Stimulated activated naive CD8-positive, alpha-beta T cell treated with anti-CD3 and anti-CD28 coated beads, Interleukin-15, Interleukin-2, amounts not matched to agents 100 ng/mL and 50 ng/mL, for 24 hours (primary cell): ENCODE data around the gene SMC4.

Experiments
- H3K27ac Mint-ChIP-seq: one replicate; pipeline ENCODE4 v1.8.0; 2021; ENCODE audit warnings: mild to moderate bottlenecking, mixed read lengths
- H3K27me3 Mint-ChIP-seq: one replicate; pipeline ENCODE4 v1.8.0; 2021; ENCODE audit warnings: mixed read lengths
- H3K36me3 Mint-ChIP-seq: one replicate; pipeline ENCODE4 v1.8.0; 2021; ENCODE audit warnings: low read depth, mixed read lengths
- H3K4me1 Mint-ChIP-seq: one replicate; pipeline ENCODE4 v1.8.0; 2021; ENCODE audit warnings: low read depth, mixed read lengths
- H3K4me3 Mint-ChIP-seq: one replicate; pipeline ENCODE4 v1.8.0; 2021; ENCODE audit warnings: mild to moderate bottlenecking, mixed read lengths
- H3K9me3 Mint-ChIP-seq: one replicate; pipeline ENCODE4 v1.8.0; 2021; ENCODE audit warnings: mixed read lengths

The SMC4 gene

GRCh38 chr3:160473221-160473620, 73.8 kb downstream of the SMC4 start:
- H3K4me1 Mint-ChIP-seq = no peaks in the 10 kb centered on the region
- H3K27ac Mint-ChIP-seq = no peak overlapping the region
- H3K27me3 Mint-ChIP-seq = peaks cover 11% of the 10 kb centered on the region
- peaks cover 14% of the 10 kb centered on the region for H3K9me3 Mint-ChIP-seq
- no peaks in the 10 kb centered on the region for H3K36me3 Mint-ChIP-seq
- H3K4me3 Mint-ChIP-seq = no peak overlapping the region

- no peak overlapping the region for H3K27ac Mint-ChIP-seq
- no peak overlapping the region for H3K4me3 Mint-ChIP-seq
- peaks cover 8% of the 10 kb centered on the region for H3K27me3 Mint-ChIP-seq
- H3K9me3 Mint-ChIP-seq = peaks cover 11% of the 10 kb centered on the region
- H3K4me1 Mint-ChIP-seq = no peaks in the 10 kb centered on the region
- no peaks in the 10 kb centered on the region for H3K36me3 Mint-ChIP-seq
These were observed 74.5 kb downstream of the SMC4 start for GRCh38 chr3:160473978-160474377.

DNA sequence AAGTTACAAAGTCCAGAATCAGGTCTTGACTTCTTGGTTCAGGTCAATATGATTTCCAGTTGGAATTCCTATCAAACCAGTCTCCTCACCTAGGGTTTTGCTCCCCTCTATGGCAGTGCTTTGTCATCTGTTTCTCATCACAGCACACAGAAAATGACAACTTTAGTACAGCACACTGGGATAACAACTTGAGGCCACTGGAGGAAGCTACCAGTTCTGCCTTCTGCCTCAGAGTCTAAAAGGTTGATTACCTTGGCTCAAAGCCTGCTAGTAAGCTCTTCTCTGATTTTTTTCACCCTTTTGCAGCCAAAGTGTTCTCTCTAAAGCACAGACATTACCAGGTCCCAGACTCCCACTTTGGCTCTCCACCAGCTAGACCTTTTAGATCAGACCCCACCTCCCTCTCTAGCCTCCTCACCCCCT, 75.0 kb downstream of the SMC4 start:
- Mint-ChIP-seq H3K4me1 (no peaks in the 10 kb centered on the region), H3K27ac (no peak overlapping the region), H3K4me3 (no peak overlapping the region), H3K27me3 (peaks cover 5% of the 10 kb centered on the region), H3K36me3 (no peaks in the 10 kb centered on the region), H3K9me3 (peaks cover 6% of the 10 kb centered on the region)

DNA sequence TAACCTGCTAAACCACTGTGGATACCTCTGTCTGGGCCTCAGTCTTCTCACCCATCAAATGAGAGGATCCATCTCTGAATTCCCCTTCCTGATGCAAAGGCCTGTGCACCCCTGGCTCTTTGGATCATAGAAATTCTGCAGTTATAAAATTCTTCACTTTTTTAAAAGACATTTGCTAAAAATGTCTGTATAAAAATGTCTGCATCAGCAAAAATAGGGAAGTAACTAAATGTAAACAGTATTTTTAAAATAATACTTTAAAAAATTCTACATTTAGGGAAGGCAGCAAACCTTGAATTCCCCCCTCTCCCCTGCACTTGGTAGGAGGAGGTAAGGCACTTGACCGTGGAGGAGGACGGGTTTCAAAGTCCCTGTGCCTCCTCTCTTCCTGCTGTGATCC, 75.7 kb downstream of the SMC4 start:
- no peaks in the 10 kb centered on the region for H3K4me1 Mint-ChIP-seq
- no peaks in the 10 kb centered on the region for H3K9me3 Mint-ChIP-seq
- H3K27ac Mint-ChIP-seq = no peak overlapping the region
- H3K27me3 Mint-ChIP-seq = peaks cover 5% of the 10 kb centered on the region
- no peak overlapping the region for H3K4me3 Mint-ChIP-seq
- H3K36me3 Mint-ChIP-seq = no peaks in the 10 kb centered on the region

DNA sequence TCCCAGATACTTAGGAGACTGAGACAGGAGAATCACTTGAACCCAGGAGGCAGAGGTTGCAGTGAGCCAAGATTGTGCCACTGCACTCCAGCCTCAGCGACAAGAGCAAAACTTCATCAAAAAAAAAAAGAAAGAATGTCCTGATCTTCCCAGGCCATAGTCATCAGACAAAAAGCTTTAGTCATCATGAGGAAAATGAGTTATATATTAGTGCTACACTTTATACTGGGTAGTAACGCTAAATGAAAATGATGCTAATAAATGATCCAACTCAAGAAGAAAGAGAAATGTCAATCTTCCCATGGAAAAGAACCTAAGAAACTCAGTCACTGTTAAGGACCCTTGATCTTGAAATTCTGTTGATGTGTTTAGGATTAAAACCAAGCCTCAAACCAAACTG, 76.4 kb downstream of the SMC4 start:
- Mint-ChIP-seq H3K27ac (no peak overlapping the region), H3K27me3 (peaks cover 5% of the 10 kb centered on the region), H3K36me3 (no peaks in the 10 kb centered on the region), H3K4me3 (no peak overlapping the region), H3K4me1 (no peaks in the 10 kb centered on the region), H3K9me3 (no peaks in the 10 kb centered on the region)

- Mint-ChIP-seq H3K9me3 (no peaks in the 10 kb centered on the region), H3K4me3 (no peak overlapping the region), H3K4me1 (no peaks in the 10 kb centered on the region), H3K36me3 (no peaks in the 10 kb centered on the region), H3K27ac (no peak overlapping the region), H3K27me3 (peaks cover 5% of the 10 kb centered on the region)
These were observed 78.3 kb downstream of the SMC4 start for GRCh38 chr3:160477750-160478149.

- H3K27me3 Mint-ChIP-seq = peaks cover 5% of the 10 kb centered on the region
- no peak overlapping the region for H3K27ac Mint-ChIP-seq
- H3K9me3 Mint-ChIP-seq = no peaks in the 10 kb centered on the region
- H3K4me3 Mint-ChIP-seq = no peak overlapping the region
- H3K36me3 Mint-ChIP-seq = no peaks in the 10 kb centered on the region
- H3K4me1 Mint-ChIP-seq = no peaks in the 10 kb centered on the region
These were observed 78.9 kb downstream of the SMC4 start for GRCh38 chr3:160478338-160478737.

- peaks cover 5% of the 10 kb centered on the region for H3K27me3 Mint-ChIP-seq
- no peaks in the 10 kb centered on the region for H3K9me3 Mint-ChIP-seq
- no peaks in the 10 kb centered on the region for H3K4me1 Mint-ChIP-seq
- no peak overlapping the region for H3K4me3 Mint-ChIP-seq
- no peak overlapping the region for H3K27ac Mint-ChIP-seq
- H3K36me3 Mint-ChIP-seq = no peaks in the 10 kb centered on the region
These were observed 79.9 kb downstream of the SMC4 start for GRCh38 chr3:160479376-160479775.

- Mint-ChIP-seq H3K9me3 (no peaks in the 10 kb centered on the region), H3K36me3 (no peaks in the 10 kb centered on the region), H3K4me1 (no peaks in the 10 kb centered on the region), H3K4me3 (no peak overlapping the region), H3K27ac (no peak overlapping the region), H3K27me3 (no peaks in the 10 kb centered on the region)
These were observed 81.5 kb downstream of the SMC4 start for GRCh38 chr3:160480931-160481330.

DNA sequence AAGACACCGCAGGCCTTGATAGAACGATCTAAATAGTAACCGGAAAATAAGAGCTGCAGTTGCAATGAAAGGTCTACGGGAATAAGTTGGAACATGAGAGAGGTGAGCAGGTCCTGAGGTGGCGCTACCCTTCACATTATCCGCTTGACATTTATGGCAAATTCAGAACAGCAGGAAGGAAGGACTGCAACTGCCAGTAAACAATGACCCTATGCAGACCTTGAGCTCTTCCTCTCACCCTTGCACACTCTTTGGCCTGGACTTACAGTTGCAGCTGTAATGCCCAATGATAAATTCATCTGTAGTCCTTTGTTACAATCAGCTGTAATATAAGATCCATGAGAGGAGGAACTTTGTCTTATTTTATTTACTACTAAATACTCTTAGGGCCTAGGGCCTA, 82.4 kb downstream of the SMC4 start:
- no peaks in the 10 kb centered on the region for H3K9me3 Mint-ChIP-seq
- no peak overlapping the region for H3K4me3 Mint-ChIP-seq
- H3K36me3 Mint-ChIP-seq = no peaks in the 10 kb centered on the region
- H3K4me1 Mint-ChIP-seq = no peaks in the 10 kb centered on the region
- H3K27ac Mint-ChIP-seq = no peak overlapping the region
- H3K27me3 Mint-ChIP-seq = no peaks in the 10 kb centered on the region

DNA sequence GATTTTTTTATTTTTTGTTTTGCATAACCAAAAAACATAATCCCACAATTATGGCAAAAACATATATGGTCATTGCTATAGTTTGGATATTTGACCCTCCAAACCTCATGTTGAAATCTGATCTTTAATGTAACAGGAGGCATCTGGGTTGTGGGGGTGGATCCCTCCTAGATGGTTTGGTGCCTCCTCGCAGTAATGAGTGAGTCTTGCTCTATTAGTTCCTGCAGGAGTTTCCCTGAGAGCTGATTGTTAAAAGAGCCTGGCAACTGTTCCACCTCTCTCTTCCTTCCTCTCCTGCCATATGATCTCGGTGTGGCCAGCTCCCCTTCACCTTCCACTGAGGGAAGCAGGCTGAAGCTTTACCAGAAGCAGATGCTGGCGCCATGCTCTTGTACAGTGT, 83.3 kb downstream of the SMC4 start:
- Mint-ChIP-seq H3K27me3 (no peaks in the 10 kb centered on the region), H3K36me3 (no peaks in the 10 kb centered on the region), H3K4me1 (no peaks in the 10 kb centered on the region), H3K9me3 (no peaks in the 10 kb centered on the region), H3K27ac (no peak overlapping the region), H3K4me3 (no peak overlapping the region)
